Heart right ventricle (tissue), 16 donors: ENCODE measurements around the gene CNST. TPM values are rescaled to one million over a fixed set of nuclear protein-coding genes. Genes with fewer than 3 reads are reported as not detected.

Source experiments
- ATAC-seq, 8 donors: fragments of 200-7000 bp; cut with Tn5 transposase; one replicate each; pipeline ENCODE4 v1.9.1; 2020; ENCODE audit warnings: mild to moderate bottlenecking in 8 of 8, moderate library complexity in 8 of 8, moderate number of reproducible peaks in 1 of 8
- DNase-seq, 2 donors: peaks; one replicate each; pipeline ENCODE4 v3.0.0-alpha.2; 2020
- H3K27ac ChIP-seq, 10 donors: fragments of 200-600 bp; sonication (generic) in 2 of 10; one replicate each; pipeline versions ENCODE4 v1.5.0 to v1.8.0; 2020 to 2022; ENCODE audit warnings: mild to moderate bottlenecking in 3 of 10
- H3K27me3 ChIP-seq, 7 donors: fragments of 200-600 bp; one replicate each; pipeline ENCODE4 v1.8.0; 2021 to 2022; ENCODE audit warnings: mild to moderate bottlenecking in 2 of 7
- H3K36me3 ChIP-seq, 9 donors: fragments of 200-600 bp; sonication (generic) in 1 of 9; one replicate each; pipeline versions ENCODE4 v1.5.0 to v1.8.0; 2020 to 2022; ENCODE audit warnings: mild to moderate bottlenecking in 2 of 9
- H3K4me1 ChIP-seq, 9 donors: fragments of 200-600 bp; sonication (generic) in 1 of 9; one replicate each; pipeline versions ENCODE4 v1.5.0 to v1.8.0; 2020 to 2022; ENCODE audit warnings: mild to moderate bottlenecking in 4 of 9
- H3K4me3 ChIP-seq, 10 donors: fragments of 200-600 bp; sonication (generic) in 2 of 10; one replicate each; pipeline versions ENCODE4 v1.5.0 to v1.8.0; 2020 to 2022; ENCODE audit warnings: mild to moderate bottlenecking in 7 of 10, moderate library complexity in 2 of 10
- H3K9me3 ChIP-seq, 11 donors: fragments of 200-600 bp in 10 of 11; sonication (generic) in 2 of 11; one replicate each; pipeline versions ENCODE4 v1.5.0 to v1.8.0; 2013 to 2022; ENCODE audit warnings: mild to moderate bottlenecking in 2 of 11, control low read depth in 1 of 11, moderate library complexity in 1 of 11
- CTCF ChIP-seq, 9 donors: fragments of 200-600 bp; sonication (generic) in 2 of 9; IDR thresholded peaks; one replicate each; pipeline versions ENCODE4 v1.5.0 to v1.8.0; 2021 to 2022; ENCODE audit warnings: antibody characterized with exemption in 9 of 9, mild to moderate bottlenecking in 5 of 9, moderate library complexity in 1 of 9
- WGBS, 2 donors: extraction: QIAGEN DNeasy Blood & Tissue Kit; methylation state at CpG; one replicate each; pipeline ENCODE4 v1.1.7; 2013; ENCODE audit warnings: inconsistent platforms in 1 of 2; 5-methylcytosine and 5-hydroxymethylcytosine counted together
- intact Hi-C, 10 donors: fragments of 100-400 bp; cut with DNase I; formaldehyde crosslinking; loops; one replicate each; pipeline versions ENCODE4 v1.11.1 to v1.14.2; 2022
- long read RNA-seq, 3 donors: library from polyadenylated mRNA; unstranded; transcript quantifications; one replicate each; pipeline ENCODE4 v2.0.0, GENCODE V29; 2020 to 2021
- polyA plus RNA-seq, 2 donors: library from polyadenylated mRNA; stranded (reverse); fragments of 200-250 nt; gene quantifications; one replicate each; pipeline ENCODE4 v1.2.3, GENCODE V29; 2013
- total RNA-seq, 10 donors: library from RNA; stranded (reverse); fragmentation: NEBNext Ultra II Directional in 3 of 10; extraction: Animal tissue kit (Norgen Biotek cat#: 25700) in 3 of 10; gene quantifications; one replicate each; pipeline versions ENCODE4 v1.2.1 to v1.2.4, GENCODE V29; 2021 to 2023
- donor health status: Arrhythmogenic right ventricular cardiomyopathy.
- donor health status: ischemic (EF 13 %, LVEDD 7.1; RV severe dilation, severe dysfunction).
- donor health status: healthy with polysubstance abuse.
- donor health status: DM: no; HTN: yes; CAD: no.
- donor health status: DM: no; HTN: no; CAD: no.
- donor health status: ischemic (EF 25% LVEDD 6.9; RV normal size, moderate dysfunction).
- donor health status: ischemic (EF 25% LVEDD 5.7; RV mildly dilated, moderate dysfunction).
- donor health status: healthy.
- donor health status: DM: yes; HTN: yes; CAD: no.
- donor health status: Ischemic cardiomyopathy.
- donor health status: ischemic (EF 35%, LVEDD 5.7; RV mildly dilated, moderate dysfunction).
- donor health status: nonischemic (EF 11% LVEDD 7.7; RV severe dilation, severe dysfunction).
- donor health status: DM: yes; HTN: yes; CAD: no.
- donor health status: PGD.
- donor health status: ischemic (EF 29% LVEDD 5.4; RV normal size, mild dysfunction).
- donor health status: nonischemic (EF 23%, LVEDD 6.1; RV moderate dilation, normal function).

The CNST gene
- total RNA-seq (10 to 100 TPM; 13.1 to 24.4 (median 15.4) TPM), polyA plus RNA-seq (1 to 10 TPM; 5.6 to 6.6 TPM)
- long read RNA-seq, donor 1, partial matches to known transcripts, result 5 of 7 reads
- long read RNA-seq, donor 1, other reads (novel, unspliced or antisense), result 2 of 7 reads
- long read RNA-seq, donor 2, partial matches to known transcripts, result 10 of 13 reads
- long read RNA-seq, donor 2, other reads (novel, unspliced or antisense), result 3 of 13 reads
- long read RNA-seq, donor 3, partial matches to known transcripts, result 10 of 11 reads
- long read RNA-seq, donor 3, other reads (novel, unspliced or antisense), result 1 of 11 reads

GRCh38 chr1:246566128-246566812 is at the start of gene CNST, which contains the start of gene TFB2M:
TSS of gene CNST (plus strand) at chr1:246566456. CDS start at chr1:246591563, 25,107 bp downstream.
TSS of gene TFB2M (minus strand) at chr1:246566261. CDS start at chr1:246566138, 123 bp downstream.
- 0% methylated on average over 56 to 61 of the region's 62 CpGs for WGBS, 2 donors
- peak within 1 kb of the TSS; percentile 75 to 98 (median 89) for H3K4me3 ChIP-seq
- intact Hi-C loops, result loop anchor here in 7 of 10 donors (2.0 to 10.0 kb wide), 10 partner anchors 41 to 133 kb away; no protein-coding TSS in a partner anchor
- no peaks in the 10 kb centered on the region for H3K27me3 ChIP-seq
- peak within 1 kb of the TSS; percentile 86 to 97 (median 93) for H3K27ac ChIP-seq
- ATAC-seq (peak; percentile 98 to 100 (median 98)), DNase-seq (peak; percentile 96 to 98)
- H3K9me3 ChIP-seq, result no peaks in the 10 kb centered on the region
- no peak for TF ChIP-seq CTCF (IDR thresholded peaks at IDR 0.05)
- peaks cover 0 to 29% (median 17%) of the 10 kb centered on the region in 9 donors for H3K36me3 ChIP-seq
- H3K4me1 ChIP-seq, result peaks cover 0 to 61% (median 57%) of the 10 kb centered on the region in 9 donors

GRCh38 chr1:246517391-246517790 is 48.9 kb upstream of the CNST start:
- intact Hi-C loops, result no loop called here
- DNase-seq (no peak), ATAC-seq (no peak)
- Histone ChIP-seq H3K9me3 (peaks cover 0 to 43% (median 30%) of the 10 kb centered on the region in 11 donors), H3K4me3 (no peak overlapping the region), H3K36me3 (no peaks in the 10 kb centered on the region), H3K27ac (no peak overlapping the region), H3K27me3 (no peaks in the 10 kb centered on the region), H3K4me1 (no peaks in the 10 kb centered on the region)
- no peak for TF ChIP-seq CTCF (IDR thresholded peaks at IDR 0.05)
- WGBS, 2 donors, result 81 to 82% methylated on average over 7 of the region's 7 CpGs

- Histone ChIP-seq H3K36me3 (no peaks in the 10 kb centered on the region), H3K27me3 (no peaks in the 10 kb centered on the region), H3K27ac (no peak overlapping the region), H3K4me1 (no peaks in the 10 kb centered on the region), H3K9me3 (peaks cover 0 to 41% (median 30%) of the 10 kb centered on the region in 11 donors), H3K4me3 (no peak overlapping the region)
- 87 to 90% methylated on average over 17 of the region's 17 CpGs for WGBS, 2 donors
- intact Hi-C loops, result no loop called here
- DNase-seq, result no peak
- TF ChIP-seq CTCF (IDR thresholded peaks at IDR 0.05), result no peak
- no peak for ATAC-seq
Observed at GRCh38 chr1:246518456-246519205, 47.6 kb upstream of the CNST start.

- ATAC-seq (no peak), DNase-seq (no peak)
Observed at GRCh38 chr1:246519514-246519913, 46.7 kb upstream of the CNST start.

More at GRCh38 chr1:246519514-246519913, 46.7 kb upstream of the CNST start:
- Histone ChIP-seq H3K27ac (no peak overlapping the region), H3K4me3 (no peak overlapping the region), H3K36me3 (no peaks in the 10 kb centered on the region), H3K4me1 (no peaks in the 10 kb centered on the region), H3K9me3 (peaks cover 0 to 33% (median 25%) of the 10 kb centered on the region in 11 donors), H3K27me3 (no peaks in the 10 kb centered on the region)
- no peak for TF ChIP-seq CTCF (IDR thresholded peaks at IDR 0.05)
- intact Hi-C loops, result no loop called here
- 96 to 100% methylated on average over 1 of the region's 1 CpG for WGBS, 2 donors
